NCI-H524 treated with DMSO at 0.1 percent for 48 hours (cell line): ENCODE data around the gene CALML4.
"Not testable (repeated sequence)": the region's sequence is repeated elsewhere in the genome, so short reads cannot be mapped to it uniquely, and the experiment has no call there.

ENCODE experiments used
- DNase-seq: peaks from one replicate; lab custom pipeline; 2025; lab: John Stamatoyannopoulos, UW

Gene CALML4, protein sequence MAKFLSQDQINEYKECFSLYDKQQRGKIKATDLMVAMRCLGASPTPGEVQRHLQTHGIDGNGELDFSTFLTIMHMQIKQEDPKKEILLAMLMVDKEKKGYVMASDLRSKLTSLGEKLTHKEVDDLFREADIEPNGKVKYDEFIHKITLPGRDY

DNA sequence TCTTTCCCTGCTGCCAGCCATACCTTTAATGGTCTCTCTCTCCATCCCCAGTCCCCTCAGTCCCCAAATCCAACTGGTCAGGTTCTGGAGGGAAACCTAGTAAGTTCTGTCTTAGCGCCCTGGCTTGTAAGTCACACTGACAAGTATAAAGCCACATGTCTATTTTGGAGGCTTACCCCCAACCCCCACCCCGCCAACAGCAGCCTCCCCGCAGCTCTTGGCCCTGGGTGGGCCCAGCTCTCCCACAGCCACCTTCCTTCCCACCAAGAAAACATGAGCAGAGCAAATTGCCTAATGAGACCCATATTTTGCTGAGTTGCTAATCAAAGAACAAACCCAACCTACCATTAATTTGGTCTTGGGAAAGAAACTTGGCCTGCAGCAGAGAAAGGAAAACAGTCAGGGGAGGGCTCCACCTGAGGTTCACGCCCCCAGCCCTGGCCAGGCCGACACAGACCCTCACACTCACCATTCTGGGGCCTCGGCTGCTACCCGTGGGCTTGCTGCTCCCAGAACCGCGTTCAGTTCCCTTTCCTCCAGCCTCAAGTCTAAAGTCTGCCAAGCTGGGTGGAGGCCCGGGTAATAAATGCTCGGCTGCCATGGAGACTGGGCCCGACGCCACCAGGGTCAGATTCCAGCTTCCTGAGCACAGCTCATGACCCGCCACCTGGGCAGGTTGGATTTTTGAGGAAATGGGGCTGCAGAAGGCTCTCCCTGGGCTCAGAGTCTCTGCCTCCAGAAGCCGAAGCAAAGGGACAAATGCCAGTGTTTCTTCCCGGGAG, at the start of gene CALML4:
Gene CALML4, minus strand, starts transcription at position 557 of the 782 bp plus-strand sequence. Its CDS starts 85 bp downstream, at position 472.
- DNase-seq = no peak

DNA sequence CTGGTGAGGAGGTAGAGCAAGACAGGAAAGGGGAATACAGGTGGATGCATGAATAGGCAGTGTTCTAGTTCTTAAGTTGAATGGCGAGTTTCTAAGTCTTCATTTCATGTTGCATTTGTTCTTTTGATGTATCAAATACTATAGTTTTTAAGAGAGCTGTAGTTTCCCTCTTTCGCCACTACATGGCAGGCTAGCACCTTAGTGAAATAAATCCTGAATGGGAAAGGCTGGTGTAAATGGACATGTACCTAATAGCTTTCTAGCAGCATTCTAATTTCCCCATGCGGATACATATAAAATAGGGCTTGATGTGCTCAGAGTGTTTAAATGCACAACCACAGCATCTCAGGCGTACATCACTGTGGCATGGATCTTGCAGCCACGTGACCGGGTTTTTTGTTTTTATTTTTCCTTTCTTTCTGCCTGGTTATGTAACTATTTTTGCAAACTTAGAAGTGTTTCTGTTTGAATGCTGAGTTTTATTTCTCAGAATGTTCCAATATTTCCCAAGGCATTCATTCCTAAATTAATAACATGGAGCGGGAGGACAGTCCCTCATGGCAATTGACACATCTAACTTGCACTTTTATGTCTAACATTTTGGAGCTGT, 47.9 kb upstream of the CALML4 start:
- DNase-seq = peak; percentile 79

GRCh38 chr15:68249058-68249713, 44.1 kb upstream of the CALML4 start:
- DNase-seq = no peak

- no peak for DNase-seq
Measured at GRCh38 chr15:68244235-68244634, 39.1 kb upstream of the CALML4 start.

- no peak for DNase-seq
Measured at GRCh38 chr15:68241088-68241935, 36.2 kb upstream of the CALML4 start.

- no peak for DNase-seq
Measured at GRCh38 chr15:68239025-68239424, 33.9 kb upstream of the CALML4 start.

DNA sequence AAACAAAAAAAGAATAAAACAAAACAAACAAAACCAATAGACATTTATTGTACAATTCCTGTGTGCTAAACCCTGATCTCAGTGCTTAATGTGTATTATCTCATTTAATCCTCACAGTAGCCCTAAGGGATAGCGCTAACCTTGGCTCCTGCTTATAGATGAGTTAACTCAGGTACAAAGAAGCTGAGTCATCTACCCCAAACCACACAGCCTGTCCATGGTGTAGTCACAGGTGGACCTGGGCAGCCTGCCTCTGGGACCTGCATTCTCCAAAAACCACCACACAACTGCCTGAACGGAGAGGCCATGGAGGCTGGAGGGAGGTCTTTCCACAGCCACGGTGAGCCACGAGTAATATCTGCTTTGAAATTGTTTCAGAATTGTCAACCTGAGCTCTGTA, 29.9 kb upstream of the CALML4 start:
- no peak for DNase-seq

- not testable (repeated sequence) for DNase-seq
Measured at GRCh38 chr15:68234520-68234919, 29.4 kb upstream of the CALML4 start.

DNA sequence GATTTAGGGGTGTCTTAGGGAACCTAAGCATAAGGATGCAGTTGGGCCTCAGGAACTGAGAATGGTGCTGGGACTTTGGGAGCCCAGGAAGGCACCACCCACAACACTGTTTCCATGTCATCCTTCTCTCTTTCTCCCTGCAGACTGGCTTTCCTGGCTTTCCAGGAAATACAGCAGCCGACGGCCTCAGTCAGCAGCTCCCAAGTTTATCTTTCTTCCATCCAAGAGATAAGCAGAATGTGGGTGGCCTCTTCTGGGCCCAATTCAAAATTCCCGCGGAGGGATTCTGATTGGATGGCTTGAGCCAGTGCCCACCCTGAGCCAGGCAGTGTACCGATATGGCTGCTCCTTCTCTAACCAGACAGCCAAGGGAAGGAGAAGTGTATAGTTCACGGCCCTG, 28.9 kb upstream of the CALML4 start:
- DNase-seq = no peak

DNA sequence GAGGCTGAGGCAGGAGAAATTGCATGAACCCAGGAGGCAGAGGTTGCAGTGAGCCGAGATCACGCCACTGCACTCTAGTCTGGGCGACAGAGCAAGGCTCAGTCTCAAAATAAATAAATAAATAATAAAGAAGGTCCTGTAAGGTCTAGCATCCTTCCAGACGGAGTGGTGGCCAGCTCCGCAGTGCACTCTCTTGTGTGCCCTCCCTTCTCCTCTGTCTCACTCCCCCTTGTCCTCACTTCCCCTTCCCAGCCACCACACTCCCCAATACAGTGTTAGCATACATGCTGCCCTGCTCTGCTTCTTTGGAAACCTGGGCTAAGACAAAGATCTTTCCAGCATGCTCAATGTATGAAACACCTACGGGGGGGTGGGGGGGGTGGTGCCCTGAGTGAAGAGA, 27.8 kb upstream of the CALML4 start:
- no peak for DNase-seq

- DNase-seq = no peak
Measured at GRCh38 chr15:68232449-68232848, 27.3 kb upstream of the CALML4 start.

- peak; percentile 91 for DNase-seq
Measured at GRCh38 chr15:68231102-68231818, 26.1 kb upstream of the CALML4 start.

- no peak for DNase-seq
Measured at GRCh38 chr15:68230157-68231100, 25.3 kb upstream of the CALML4 start.

GRCh38 chr15:68229386-68230156, 24.4 kb upstream of the CALML4 start, which contains the start of gene CLN6:
TSS of gene CLN6 (minus strand) at chr15:68229728. CDS start at chr15:68229584, 144 bp downstream.
- peak; percentile 22 for DNase-seq

DNA sequence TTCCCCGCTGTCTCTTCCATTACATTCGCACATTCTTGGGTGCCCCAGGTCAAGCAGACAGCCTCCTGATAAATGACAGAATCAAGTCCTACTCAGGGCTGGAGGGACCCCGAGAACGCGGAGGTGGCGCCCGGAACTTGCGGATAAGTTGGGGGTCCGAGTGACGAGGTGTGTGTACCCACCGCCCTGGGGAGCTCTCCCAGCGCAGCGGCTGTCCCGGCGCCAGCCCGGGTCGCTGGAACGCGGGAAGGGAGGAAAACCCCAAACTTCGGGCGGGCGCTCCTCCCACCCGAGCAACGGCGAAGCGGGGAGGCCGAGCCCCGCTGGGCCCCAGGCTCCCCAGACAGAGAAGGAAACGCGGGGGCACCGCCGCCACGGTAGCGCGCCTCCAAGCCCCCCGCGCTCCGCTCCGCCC, 23.8 kb upstream of the CALML4 start:
- DNase-seq = no peak

DNA sequence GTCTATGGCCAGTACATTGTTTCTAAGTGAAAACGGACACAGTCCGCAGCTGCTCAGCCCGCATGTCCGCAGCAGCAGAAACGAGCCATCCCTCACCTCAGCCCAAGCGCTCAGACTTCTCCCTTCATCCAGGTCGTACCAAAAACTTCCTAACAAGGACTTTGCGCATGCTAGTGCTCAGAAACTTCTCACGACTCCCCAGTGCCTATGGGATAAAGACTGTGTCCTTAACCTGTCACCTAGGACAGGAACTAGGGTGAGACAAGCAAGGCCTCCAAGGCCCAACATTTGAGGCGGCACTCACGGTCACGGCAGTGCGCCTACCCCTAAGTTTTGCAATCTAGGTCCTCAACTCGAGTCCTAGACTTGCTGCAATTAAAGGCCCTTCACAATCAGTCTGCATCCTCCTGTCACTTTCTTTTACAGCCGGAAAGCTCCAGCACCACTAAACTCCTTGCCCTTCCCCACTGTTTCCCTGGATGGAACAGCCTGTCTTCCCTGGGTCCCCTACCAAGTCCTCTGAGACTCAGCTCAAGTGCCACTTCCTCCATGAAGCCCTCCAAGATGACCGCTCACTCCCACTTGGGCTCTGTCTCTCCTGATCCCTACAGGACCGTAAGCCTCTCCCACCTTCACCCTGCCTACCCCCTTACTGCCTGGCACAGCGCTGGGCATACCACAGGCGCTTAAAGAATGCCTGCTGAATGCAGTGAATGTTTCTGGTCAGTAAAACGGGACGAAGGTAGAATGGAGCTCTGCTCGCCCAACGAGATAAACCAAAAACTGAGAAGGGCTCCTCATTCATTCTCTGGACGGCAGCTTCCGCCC, 23.2 kb upstream of the CALML4 start:
- DNase-seq = no peak

DNA sequence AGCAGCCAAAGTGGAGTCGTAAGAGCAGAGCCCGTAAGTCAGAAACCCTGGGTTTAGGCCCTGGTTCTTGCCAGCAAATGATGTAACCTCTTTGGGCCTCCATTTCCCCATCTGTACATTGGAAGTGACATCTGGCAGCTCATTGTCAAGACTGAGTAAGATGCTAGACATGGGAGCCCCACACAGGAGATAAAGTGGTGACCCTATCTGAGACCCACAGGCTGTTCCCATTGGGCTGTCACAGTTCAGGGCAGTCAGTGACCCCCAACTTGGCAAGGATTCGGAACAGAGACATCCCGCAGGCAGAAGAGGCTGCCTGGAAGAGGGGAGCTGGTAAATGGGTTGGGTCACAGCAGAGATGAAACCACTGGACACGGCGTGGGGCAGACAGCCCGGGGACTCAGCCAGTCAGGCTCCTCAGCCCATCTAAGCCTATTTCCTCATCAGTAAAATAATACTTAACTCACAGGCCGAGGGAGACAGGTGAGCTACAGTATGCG, 22.6 kb upstream of the CALML4 start:
- DNase-seq = no peak

DNA sequence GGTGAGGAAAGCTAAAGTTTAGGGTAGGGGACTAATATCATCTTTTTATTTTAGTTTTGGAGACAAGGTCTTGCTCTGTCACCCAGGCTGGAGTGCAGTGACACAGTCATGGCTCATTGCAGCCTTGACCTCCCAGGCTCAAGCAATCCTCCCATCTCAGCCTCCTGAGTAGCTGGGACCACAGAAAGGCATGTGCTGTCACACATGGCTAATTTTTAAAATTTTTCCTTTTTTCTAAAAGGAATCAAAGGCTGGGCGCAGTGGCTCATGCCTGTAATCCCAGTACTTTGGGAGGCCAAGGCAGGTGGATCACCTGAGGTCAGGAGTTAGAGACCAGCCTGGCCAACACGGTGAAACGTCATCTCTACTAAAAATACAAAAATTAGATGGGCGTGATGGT, 20.3 kb upstream of the CALML4 start:
- not testable (repeated sequence) for DNase-seq
